GM23338 (cell line): Measurements from ENCODE around the gene SCIN. TPM values are rescaled to one million over a fixed set of nuclear protein-coding genes. Genes with fewer than 3 reads are reported as not detected.
A peak's percentile ranks its signal among the peaks of the same experiment; 100 is the strongest.

Experiments
- ATAC-seq: fragments of 200-7000 bp; cut with Tn5 transposase; 3 replicates; pipeline ENCODE4 v1.9.1; 2020
- DNase-seq: peaks from one replicate; pipeline ENCODE4 v3.0.0-alpha.2; 2015; ENCODE audit warnings: low spot score
- H2AFZ ChIP-seq: fragments of 200-600 bp; sonication (generic); 2 replicates; pipeline ENCODE4 v1.8.0; 2016; ENCODE audit warnings: antibody characterized with exemption, mild to moderate bottlenecking, moderate library complexity
- H3F3A ChIP-seq: fragments of 200-600 bp; sonication (generic); replicated peaks from 2 replicates; pipeline ENCODE4 v1.8.0; 2017; ENCODE audit warnings: antibody characterized with exemption, mixed run types, low read depth
- H3K27ac ChIP-seq: fragments of 200-600 bp; sonication (generic); 2 replicates; pipeline ENCODE4 v1.6.1; 2016; ENCODE audit warnings: low read depth
- H3K27me3 ChIP-seq: fragments of 200-600 bp; sonication (generic); 2 replicates; pipeline ENCODE4 v1.8.0; 2016; ENCODE audit warnings: mild to moderate bottlenecking, mixed run types, moderate library complexity; ENCODE audit not compliant: insufficient read depth
- H3K36me3 ChIP-seq: fragments of 200-600 bp; sonication (generic); 2 replicates; pipeline ENCODE4 v1.8.0; 2016; ENCODE audit warnings: mild to moderate bottlenecking; ENCODE audit not compliant: insufficient read depth
- H3K4me1 ChIP-seq: fragments of 200-600 bp; sonication (generic); 2 replicates; pipeline ENCODE4 v1.8.0; 2016; ENCODE audit warnings: mild to moderate bottlenecking, moderate library complexity; ENCODE audit not compliant: insufficient read depth
- H3K4me2 ChIP-seq: fragments of 200-600 bp; sonication (generic); 2 replicates; pipeline ENCODE4 v1.7.1; 2017; ENCODE audit warnings: mixed run types
- H3K4me3 ChIP-seq: fragments of 200-600 bp; sonication (generic); 2 replicates; pipeline ENCODE4 v1.6.1; 2016; ENCODE audit warnings: mixed run types
- H3K79me2 ChIP-seq: fragments of 200-600 bp; sonication (generic); replicated peaks from 2 replicates; pipeline ENCODE4 v1.8.0; 2017; ENCODE audit warnings: mild to moderate bottlenecking; ENCODE audit not compliant: insufficient read depth
- H3K9me2 ChIP-seq: fragments of 200-600 bp; sonication (generic); 2 replicates; pipeline ENCODE4 v1.8.0; 2017; ENCODE audit not compliant: insufficient read depth
- H4K20me1 ChIP-seq: fragments of 200-600 bp; sonication (generic); replicated peaks from 2 replicates; pipeline ENCODE4 v1.8.0; 2017; ENCODE audit warnings: mild to moderate bottlenecking; ENCODE audit not compliant: insufficient read depth
- H3K27ac Mint-ChIP-seq: 2 replicates; pipeline ENCODE4 v1.8.0; 2020; ENCODE audit warnings: inconsistent platforms, mild to moderate bottlenecking, moderate library complexity, mixed read lengths
- H3K27me3 Mint-ChIP-seq: 3 replicates; pipeline ENCODE4 v1.8.0; 2022; ENCODE audit warnings: low read depth, mild to moderate bottlenecking, moderate library complexity, mixed read lengths, inconsistent platforms; ENCODE audit not compliant: insufficient read depth, poor library complexity
- H3K36me3 Mint-ChIP-seq: 3 replicates; pipeline ENCODE4 v1.8.0; 2021; ENCODE audit warnings: low read depth, mild to moderate bottlenecking, inconsistent platforms, moderate library complexity, mixed read lengths
- H3K4me1 Mint-ChIP-seq: 3 replicates; pipeline ENCODE4 v1.8.0; 2020; ENCODE audit warnings: mild to moderate bottlenecking, inconsistent platforms, mixed read lengths
- H3K4me3 Mint-ChIP-seq: 3 replicates; pipeline ENCODE4 v1.8.0; 2021; ENCODE audit warnings: moderate library complexity, mild to moderate bottlenecking, inconsistent platforms, mixed read lengths
- H3K9me3 Mint-ChIP-seq: 3 replicates; pipeline ENCODE4 v1.8.0; 2020; ENCODE audit warnings: moderate library complexity, mild to moderate bottlenecking, inconsistent platforms, mixed read lengths
- CTCF ChIP-seq, 2 experiments: fragments of 200-600 bp in 1 of 2; sonication (generic) in 1 of 2; conservative IDR thresholded peaks; 2 replicates each; pipeline versions ENCODE4 v1.5.1 to v1.6.1; 2016 to 2017; ENCODE audit warnings: antibody characterized with exemption in 2 of 2, low read depth in 2 of 2, mild to moderate bottlenecking in 2 of 2, moderate library complexity in 1 of 2
- JUNB ChIP-seq: IDR thresholded peaks from one replicate; pipeline ENCODE4 v1.6.1; 2016; ENCODE audit warnings: antibody characterized with exemption; ENCODE audit not compliant: unreplicated experiment
- ZNF331 ChIP-seq: fragments of 250-450 bp; sonication (Bioruptor Pico); IDR thresholded peaks from 2 replicates; pipeline ENCODE4 v1.5.0; 2020; ENCODE audit warnings: low read depth, mild to moderate bottlenecking, moderate library complexity
- ZNF462 ChIP-seq: fragments of 250-450 bp; sonication (Bioruptor Pico); IDR thresholded peaks from 2 replicates; pipeline ENCODE4 v1.5.0; 2020; ENCODE audit warnings: mild to moderate bottlenecking, moderate library complexity
- polyA plus RNA-seq: library from polyadenylated mRNA; unstranded; fragments of >200 nt; fragmentation: Nextera tagmentation; extraction: Ambion mirVana; gene quantifications from 2 replicates; pipeline ENCODE4 v1.2.1, GENCODE V29; 2016
- total RNA-seq: library from RNA; depleted of rRNA; stranded (reverse); fragments of >200 nt; shearing (Covaris generic); gene quantifications from 2 replicates; pipeline ENCODE4 v1.2.3, GENCODE V29; 2014

Gene SCIN
- total and polyA plus RNA-seq, 2 experiments from 2014 or later = 0.80 to 0.92 TPM

- Histone ChIP-seq H2AFZ (no peak overlapping the region), H3K79me2 (no peaks in the 10 kb centered on the region), H3K4me3 (no peak overlapping the region), H4K20me1 (no peaks in the 10 kb centered on the region), H3K4me1 (no peaks in the 10 kb centered on the region), H3K9me2 (no peaks in the 10 kb centered on the region), H3K27me3 (no peaks in the 10 kb centered on the region), H3K36me3 (no peaks in the 10 kb centered on the region), H3K4me2 (no peak overlapping the region), H3F3A (no peaks in the 10 kb centered on the region), H3K27ac (no peak overlapping the region)
- Mint-ChIP-seq H3K4me1 (no peaks in the 10 kb centered on the region), H3K27ac (no peak overlapping the region), H3K36me3 (peaks cover 10% of the 10 kb centered on the region; the same call in 2 of the 3 replicates), H3K27me3 (no peaks in the 10 kb centered on the region), H3K4me3 (no peak overlapping the region), H3K9me3 (peaks cover 15% of the 10 kb centered on the region)
- ATAC-seq = peak; percentile 74
- TF ChIP-seq CTCF (conservative IDR thresholded peaks at IDR 0.05; ENCODE audit: low read depth in 2 of 2) = peak; percentile 78 to 89
- no peak for TF ChIP-seq ZNF462
- TF ChIP-seq JUNB = no peak
- no peak for TF ChIP-seq ZNF331 (CRISPR knock-in tag)
- peak; percentile 83 for DNase-seq
These were observed 104.3 kb downstream of the SCIN start for GRCh38 chr7:12674861-12675260.
